Measurements from ENCODE around the gene PHRF1.

DNA sequence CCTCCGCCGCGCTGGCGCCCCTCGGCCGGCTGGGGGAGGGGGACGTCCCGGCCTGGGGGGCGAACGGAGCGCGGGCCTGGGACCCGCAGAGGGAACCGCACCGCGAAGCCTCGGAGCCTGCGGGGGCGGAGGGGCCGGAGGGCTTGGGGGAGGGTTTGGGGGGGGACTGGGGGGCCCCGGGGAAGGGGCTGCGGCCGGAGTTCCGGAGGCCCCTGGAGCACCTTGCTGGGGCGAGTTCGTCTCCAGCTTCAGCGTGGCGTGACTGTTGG is 51.0 kb downstream of the PHRF1 start:
- TF ChIP-seq, protein P1, sequence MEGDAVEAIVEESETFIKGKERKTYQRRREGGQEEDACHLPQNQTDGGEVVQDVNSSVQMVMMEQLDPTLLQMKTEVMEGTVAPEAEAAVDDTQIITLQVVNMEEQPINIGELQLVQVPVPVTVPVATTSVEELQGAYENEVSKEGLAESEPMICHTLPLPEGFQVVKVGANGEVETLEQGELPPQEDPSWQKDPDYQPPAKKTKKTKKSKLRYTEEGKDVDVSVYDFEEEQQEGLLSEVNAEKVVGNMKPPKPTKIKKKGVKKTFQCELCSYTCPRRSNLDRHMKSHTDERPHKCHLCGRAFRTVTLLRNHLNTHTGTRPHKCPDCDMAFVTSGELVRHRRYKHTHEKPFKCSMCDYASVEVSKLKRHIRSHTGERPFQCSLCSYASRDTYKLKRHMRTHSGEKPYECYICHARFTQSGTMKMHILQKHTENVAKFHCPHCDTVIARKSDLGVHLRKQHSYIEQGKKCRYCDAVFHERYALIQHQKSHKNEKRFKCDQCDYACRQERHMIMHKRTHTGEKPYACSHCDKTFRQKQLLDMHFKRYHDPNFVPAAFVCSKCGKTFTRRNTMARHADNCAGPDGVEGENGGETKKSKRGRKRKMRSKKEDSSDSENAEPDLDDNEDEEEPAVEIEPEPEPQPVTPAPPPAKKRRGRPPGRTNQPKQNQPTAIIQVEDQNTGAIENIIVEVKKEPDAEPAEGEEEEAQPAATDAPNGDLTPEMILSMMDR (IDR thresholded peaks at IDR 0.05), result no peak
- TF ChIP-seq POLR2A (IDR thresholded peaks at IDR 0.05), result no peak

All from adrenal gland (tissue), 5 donors.